Measurements from ENCODE around the gene NPIPB12.
"Not testable (repeated sequence)": the region's sequence is repeated elsewhere in the genome, so short reads cannot be mapped to it uniquely, and the experiment has no call there.

Gene NPIPB12

DNA sequence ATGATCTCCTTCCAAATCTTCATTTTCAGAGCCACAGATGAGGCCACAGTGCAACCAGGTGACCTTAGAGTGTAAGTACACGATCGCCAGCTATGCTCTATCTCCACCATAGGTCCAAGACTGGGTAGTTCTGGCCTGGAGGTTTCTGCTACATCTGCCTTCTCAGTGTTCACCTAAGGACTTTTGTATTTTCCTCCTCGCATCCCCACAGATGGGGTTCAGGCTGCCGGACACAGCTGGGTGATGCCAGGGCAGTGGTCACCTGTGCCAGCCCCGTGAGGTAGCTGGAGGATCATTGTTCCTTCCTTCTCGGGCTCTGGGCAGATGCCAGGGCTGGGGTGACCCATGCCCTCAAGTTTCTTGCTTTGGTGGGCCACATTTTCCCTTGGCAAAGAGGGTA, at the start of gene NPIPB12:
TSS of gene NPIPB12 (minus strand) at position 101 of the 400 bp plus-strand sequence.
- not testable (repeated sequence) for DNase-seq (ENCODE audit: low read depth); H3K4me3 ChIP-seq (ENCODE audit: low read depth, low read length)

DNA sequence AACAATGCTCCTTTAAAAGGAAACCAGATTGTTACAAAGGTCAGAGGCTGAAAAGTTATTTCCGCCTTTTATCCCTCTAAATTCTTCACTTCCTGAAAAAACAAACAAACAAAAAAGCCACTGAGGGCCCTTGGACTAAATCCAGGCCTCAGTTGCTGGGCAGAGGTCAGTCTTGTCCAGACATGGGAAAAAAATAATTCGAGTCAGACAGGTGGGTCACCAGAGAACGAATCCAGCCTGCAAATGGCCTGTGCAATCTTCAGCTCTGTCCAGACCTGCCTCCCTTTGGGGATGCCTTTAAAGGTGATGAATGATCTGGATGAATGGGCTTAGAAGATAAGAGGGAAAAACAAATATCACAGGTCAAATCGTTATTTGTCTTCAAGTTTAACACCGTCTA, 15.3 kb upstream of the NPIPB12 start:
- not testable (repeated sequence) for H3K4me3 ChIP-seq (ENCODE audit: low read depth, low read length); DNase-seq (ENCODE audit: low read depth)

DNA sequence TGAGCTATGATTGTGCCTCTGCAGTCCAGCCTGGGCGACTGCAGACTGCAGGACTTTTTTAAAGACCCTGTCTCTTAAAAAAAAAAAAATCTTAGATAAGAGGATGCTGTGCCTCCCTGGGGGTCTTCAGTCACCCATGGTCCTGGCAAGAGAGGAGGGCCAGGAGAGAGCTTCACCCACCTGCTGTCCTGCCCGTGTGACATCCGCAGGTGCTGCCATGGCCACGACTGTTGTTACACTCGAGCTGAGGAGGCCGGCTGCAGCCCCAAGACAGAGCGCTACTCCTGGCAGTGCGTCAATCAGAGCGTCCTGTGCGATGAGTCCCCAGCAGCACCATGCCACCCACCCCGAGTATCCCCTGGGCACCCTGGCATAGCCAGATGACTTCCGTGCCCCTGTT, 23.9 kb downstream of the NPIPB12 start:
- not testable (repeated sequence) for H3K4me3 ChIP-seq (ENCODE audit: low read depth, low read length); DNase-seq (ENCODE audit: low read depth)

DNA sequence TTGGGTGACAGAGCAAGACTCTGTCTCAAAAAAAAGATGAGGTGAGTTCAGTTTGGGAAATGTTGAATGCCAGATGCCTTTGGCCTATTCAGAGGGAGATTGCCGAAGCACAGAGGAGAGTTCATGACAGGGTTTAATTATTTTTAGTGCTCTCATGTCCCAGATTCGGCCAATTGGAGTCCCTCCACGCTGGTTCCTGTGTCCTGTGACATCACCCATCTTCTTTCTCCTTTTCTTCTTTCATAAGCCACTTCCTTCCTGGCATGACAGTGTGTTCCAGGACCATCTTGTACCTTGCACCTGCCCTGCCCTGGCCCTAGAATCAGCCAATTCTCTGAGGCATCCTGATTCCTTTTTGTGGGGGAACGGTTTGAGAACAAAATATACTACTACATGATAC, 34.1 kb downstream of the NPIPB12 start:
- not testable (repeated sequence) for DNase-seq (ENCODE audit: low read depth); H3K4me3 ChIP-seq (ENCODE audit: low read depth, low read length)

DNA sequence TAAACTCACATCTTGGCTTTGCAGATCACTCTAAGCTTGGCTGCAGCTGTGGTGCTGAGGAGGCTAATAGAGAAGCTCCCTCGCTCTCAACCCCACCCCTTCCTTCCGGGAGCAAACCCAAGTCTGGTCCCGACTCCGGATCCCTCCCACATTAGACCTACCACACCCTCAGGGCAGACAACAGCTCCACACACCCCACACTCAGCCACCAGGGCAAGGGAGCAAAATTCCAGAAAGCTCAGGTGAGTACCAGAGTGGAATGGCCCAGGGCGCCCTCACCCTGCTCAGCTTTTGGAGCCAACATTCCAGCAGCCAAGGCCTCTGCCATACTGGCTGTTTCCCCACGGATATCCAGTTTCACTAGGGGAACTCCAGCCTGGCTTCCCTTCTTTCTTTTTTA, 36.5 kb downstream of the NPIPB12 start:
- DNase-seq (ENCODE audit: low read depth) = not testable (repeated sequence)

DNA sequence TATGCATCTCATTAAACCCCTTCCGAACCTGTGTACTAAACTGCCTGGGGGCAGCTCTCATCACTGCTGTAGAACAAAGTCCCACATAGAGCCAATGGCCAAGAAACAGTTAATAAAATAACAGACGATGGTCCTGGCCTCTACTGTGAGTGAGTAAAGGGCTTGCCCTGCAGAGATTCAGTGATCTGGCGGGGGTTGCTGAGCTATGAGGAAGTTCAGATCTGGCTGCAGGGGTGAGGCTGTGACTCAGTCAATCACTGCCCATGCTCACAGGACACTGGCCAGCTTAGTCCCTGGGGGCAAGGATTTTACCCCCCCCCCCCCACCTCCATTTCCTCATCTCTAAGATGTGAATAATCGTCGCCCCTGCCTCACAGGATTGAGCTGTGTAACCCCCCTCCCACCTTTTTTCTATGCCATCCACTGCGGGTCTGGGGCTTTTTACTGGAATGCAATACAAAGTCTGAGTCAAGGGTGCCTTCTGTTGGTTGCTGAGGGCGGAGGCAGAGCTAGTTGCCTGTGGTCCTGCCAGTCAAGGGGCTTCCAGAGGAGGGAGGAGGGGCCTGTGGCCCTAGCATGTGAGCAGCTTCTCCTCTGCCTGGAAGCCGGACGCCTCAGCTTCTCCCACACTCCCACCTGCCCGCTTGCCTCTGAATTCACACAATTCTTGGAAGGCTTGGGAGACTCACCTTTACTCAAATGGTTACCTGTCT, 38.4 kb downstream of the NPIPB12 start:
- not testable (repeated sequence) for DNase-seq (ENCODE audit: low read depth); H3K4me3 ChIP-seq (ENCODE audit: low read depth, low read length)

More for the DNA sequence above, 36.5 kb downstream of the NPIPB12 start:
- H3K4me3 ChIP-seq (ENCODE audit: low read depth, low read length) = not testable (repeated sequence)

DNA sequence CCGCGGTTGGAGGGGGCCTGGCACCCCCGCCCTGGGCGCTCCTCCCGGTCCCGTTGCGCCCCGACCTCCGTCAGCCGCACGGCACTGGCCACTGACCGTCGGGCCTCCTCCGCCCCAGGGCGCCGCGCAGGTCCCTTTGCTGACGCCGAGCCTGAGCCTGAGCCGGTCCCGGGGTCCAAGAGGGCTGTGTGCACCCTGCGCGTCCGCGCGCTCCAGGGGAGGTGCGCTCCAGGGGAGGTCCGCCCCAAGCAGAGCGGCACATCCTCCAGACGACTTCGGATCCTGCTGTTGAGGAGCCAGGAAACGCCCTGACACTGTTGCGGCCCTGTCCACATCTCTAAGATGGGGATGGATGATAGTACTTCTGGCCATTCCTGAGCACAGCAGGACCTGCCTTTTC, 39.3 kb downstream of the NPIPB12 start:
- H3K4me3 ChIP-seq (ENCODE audit: low read depth, low read length); DNase-seq (ENCODE audit: low read depth): not testable (repeated sequence)

DNA sequence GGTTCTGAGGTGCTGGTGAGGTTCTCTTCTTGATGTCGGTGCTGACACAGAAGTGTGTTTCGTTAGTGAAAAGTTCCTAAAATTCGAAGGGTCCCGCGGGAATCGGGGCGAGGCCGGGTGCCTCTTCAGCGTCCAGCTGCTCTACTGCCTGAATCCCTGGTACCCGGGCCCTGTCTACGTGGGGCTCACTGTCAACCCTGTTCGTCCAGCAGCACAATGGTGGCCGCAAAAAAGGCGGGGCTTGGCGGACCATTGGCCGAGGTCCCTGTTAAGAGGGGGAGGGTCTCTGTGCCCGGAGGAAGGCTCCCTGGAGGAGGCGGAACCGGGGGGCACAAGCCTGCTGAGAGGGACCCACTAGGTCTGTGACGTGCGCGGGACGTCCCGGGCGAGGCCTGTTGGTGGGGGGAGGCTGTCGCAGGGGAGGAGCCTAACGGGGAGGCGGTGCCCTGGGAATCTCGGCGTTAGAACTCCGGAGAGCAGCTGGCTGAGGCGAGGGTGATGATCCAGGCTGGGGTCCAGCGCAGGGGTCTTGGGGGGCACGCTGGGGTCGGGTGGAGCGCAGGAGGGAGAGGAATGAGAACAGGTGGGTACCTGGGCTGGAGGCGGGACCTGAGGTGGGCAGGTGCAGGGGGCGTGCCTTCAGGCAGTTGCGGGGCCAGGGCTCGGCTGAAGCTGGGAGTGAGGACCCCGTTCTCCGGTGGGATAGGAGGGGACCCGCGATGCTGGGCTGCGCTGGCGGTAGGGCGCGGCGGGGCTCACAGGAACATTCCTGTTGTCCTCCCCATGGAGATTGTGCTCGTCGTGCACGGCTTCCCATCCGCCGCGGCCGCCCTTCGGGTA, 40.0 kb downstream of the NPIPB12 start:
- H3K4me3 ChIP-seq (ENCODE audit: low read depth, low read length); DNase-seq (ENCODE audit: low read depth): not testable (repeated sequence)

DNA sequence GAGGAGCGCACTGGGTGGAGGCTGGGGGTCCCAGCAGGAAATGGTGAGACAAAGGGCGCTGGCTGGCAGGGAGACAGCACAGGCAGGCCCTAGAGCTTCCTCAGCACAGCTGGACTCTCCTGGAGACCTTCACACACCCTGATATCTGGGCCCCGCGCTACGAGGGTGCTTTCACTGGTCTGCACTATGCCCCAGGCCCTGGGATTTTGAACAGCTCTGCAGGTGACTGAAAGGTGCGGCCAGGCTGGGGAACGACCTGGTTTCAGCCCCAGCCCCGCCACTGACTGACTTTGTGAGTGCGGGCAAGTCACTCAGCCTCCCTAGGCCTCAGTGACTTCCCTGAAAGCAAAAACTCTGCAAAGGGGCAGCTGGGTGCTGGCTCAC, 45.6 kb downstream of the NPIPB12 start:
- not testable (repeated sequence) for DNase-seq (ENCODE audit: low read depth); H3K4me3 ChIP-seq (ENCODE audit: low read depth, low read length)

DNA sequence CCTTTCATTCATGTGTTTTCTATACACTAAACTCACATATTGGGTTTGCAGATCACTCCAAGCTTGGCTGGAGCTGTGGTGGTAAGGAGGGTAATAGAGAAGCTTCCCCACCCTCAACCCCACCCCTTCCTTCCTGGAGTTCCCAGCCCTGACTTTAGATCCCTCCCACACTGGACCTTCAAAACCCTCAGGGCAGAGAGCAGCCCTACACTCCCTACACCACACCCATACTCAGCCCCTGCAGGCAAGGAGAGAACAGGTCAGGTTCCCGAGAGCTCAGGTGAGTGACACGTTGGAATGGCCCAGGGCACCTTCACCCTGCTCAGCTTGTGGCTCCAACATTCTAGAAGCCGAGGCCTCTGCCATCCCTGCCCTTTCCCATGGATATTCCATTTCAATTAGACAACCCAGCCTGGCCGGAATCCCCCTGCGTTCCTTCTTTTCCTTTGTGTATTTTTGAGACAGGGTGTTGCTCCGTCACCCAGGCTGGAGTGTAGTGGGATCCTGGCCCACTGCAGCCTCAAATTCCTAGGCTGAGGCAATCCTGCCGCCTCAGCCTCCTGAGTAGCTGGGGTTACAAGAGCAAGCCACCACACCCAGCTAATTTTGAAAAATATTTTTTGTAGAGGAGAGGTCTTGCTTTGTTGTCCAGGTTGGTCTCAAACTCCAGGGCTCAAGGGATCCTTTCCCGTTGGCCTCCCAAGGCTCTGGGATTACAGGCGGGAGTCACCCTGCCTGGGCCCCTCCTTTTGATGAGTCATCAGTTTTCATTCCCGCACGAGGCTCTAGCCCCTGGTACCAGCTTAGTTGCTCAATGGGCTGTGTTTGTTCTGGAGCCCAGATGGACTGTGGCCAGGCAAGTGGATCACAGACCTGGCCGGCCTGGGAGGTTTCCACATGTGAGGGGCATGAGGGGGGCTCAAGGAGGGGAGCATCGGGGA, 46.2 kb downstream of the NPIPB12 start, which contains the start of gene SULT1A4:
TSS of gene SULT1A4 (plus strand) at position 208 of the 941 bp plus-strand sequence. CDS start 1,473 bp downstream, outside the sequence.
- not testable (repeated sequence) for H3K4me3 ChIP-seq (ENCODE audit: low read depth, low read length); DNase-seq (ENCODE audit: low read depth)

DNA sequence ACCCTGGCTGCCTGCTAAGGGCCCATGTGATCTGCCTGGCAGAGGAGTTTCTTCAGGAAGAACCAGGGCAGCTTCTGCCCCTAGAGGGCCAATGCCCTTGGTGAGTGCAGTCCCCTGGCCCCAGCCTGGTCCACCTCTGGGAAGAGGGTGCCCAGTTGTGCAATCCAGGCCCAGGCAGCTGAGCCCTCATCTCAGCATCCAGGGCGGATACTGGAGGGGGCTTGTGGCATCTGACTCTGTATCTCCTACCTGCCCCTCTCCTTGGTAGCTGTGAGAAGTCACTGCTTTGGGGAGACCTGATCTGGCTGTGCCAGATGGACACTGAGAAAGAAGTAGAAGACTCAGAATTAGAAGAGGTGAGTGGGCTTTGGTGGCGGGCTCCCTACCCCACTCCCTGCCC, 48.5 kb downstream of the NPIPB12 start:
- DNase-seq (ENCODE audit: low read depth); H3K4me3 ChIP-seq (ENCODE audit: low read depth, low read length): not testable (repeated sequence)

DNA sequence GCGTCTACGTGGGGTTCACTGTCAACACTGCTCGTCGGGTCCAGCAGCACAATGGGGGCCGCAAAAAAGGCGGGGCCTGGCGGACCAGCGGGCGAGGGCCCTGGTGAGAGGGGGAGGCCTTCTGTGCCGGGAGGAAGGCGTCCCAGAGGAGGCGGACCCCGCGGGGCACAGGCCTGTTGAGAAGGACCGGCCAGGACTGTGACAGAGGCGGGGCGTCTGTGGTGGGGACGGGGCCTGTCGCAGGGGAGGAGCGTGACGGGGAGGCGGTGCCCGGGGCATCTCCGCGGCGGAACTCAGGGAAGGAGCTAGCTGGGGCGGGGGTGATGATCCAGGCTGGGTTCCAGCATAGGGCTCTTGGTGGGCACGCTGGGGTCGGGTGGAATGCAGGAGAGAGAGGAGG, 51.4 kb downstream of the NPIPB12 start:
- not testable (repeated sequence) for DNase-seq (ENCODE audit: low read depth); H3K4me3 ChIP-seq (ENCODE audit: low read depth, low read length)

DNA sequence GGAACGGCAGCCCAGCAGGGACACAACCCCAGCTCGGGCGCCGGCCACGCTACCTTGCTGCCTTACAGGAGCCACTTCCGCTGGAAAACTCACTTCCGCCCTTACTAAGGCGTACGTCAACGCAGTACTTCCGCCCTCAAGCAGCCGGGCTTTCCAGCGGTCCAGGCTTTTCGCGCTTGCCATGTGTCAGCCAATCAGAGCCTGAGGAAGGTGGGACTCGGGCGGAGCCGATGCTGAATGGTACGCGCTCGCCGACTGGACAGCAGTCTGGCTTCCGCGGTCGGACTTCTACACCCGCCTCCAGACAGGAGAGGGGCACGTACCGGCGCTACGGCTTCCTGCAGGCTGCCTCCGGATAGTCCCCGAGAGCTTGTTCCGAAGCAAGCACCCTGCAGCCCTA, 51.9 kb downstream of the NPIPB12 start, which contains the start of the genes BOLA2 and SLX1B:
TSS of gene BOLA2 (minus strand) at position 83 of the 400 bp plus-strand sequence. CDS start 98 bp downstream, outside the sequence.
TSS of gene SLX1B (plus strand) at position 265 of the 400 bp plus-strand sequence.
- not testable (repeated sequence) for H3K4me3 ChIP-seq (ENCODE audit: low read depth, low read length); DNase-seq (ENCODE audit: low read depth)

DNA sequence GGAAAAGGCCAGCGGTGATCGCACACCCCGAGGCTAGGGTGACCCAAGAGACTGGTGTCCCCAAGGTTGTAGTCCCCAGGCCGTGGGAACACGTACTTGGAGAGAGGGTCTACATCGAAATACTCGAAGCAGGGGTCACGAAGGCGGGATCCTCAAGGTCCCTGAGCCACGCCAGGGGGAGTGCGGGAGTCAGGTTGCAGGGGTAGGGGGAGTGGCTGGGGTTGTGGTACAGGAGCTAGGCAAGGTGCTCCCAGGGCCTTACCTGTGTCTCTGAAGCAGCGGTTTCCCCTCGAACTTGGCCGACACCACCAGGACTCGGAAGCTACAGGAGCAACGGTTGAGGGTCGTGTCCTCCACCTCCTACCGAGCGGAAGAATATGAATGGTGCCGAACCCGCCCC, 52.5 kb downstream of the NPIPB12 start:
- not testable (repeated sequence) for DNase-seq (ENCODE audit: low read depth); H3K4me3 ChIP-seq (ENCODE audit: low read depth, low read length)
